ENCODE data around the gene MTPN.

Gene MTPN

DNA sequence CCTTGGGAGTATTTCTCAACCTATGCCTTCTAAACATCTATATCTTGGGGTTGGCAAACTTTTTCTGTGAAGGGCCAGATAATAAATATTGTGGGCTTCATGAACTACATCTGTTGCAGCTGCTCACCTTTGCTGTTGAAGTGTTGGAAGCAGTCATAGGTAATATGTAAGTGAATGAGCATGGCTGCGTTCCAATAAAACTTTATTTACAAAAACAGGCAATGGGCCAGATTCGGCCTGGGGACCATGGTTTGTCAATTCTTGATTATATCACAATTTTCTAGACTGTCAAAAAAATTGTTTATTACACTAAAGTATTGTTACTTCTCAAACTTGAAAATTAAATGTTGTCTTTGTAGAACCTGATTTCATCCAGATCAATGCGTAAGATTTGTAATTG, 54.9 kb downstream of the MTPN start:
- DNase-seq = no peak

DNA sequence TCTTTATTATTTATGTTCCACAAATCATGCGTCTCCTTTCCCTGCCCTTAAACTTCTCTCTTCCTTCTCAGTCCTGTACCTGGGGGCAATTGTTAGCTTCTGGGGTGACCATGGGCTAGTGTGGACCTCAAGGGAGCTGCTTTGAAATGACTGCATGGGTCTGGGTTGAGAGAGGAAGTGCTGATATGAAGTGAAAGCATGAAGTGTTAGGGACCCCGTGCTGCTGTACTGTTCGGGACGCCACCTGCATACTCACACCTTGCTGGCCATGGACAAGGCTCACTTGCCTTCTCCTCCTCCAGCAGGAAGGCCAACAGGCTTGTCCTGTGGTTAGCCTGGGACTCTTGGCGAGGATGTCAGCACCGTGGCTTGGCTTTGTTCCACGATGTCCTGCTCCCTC, 56.7 kb downstream of the MTPN start:
- DNase-seq = no peak

DNA sequence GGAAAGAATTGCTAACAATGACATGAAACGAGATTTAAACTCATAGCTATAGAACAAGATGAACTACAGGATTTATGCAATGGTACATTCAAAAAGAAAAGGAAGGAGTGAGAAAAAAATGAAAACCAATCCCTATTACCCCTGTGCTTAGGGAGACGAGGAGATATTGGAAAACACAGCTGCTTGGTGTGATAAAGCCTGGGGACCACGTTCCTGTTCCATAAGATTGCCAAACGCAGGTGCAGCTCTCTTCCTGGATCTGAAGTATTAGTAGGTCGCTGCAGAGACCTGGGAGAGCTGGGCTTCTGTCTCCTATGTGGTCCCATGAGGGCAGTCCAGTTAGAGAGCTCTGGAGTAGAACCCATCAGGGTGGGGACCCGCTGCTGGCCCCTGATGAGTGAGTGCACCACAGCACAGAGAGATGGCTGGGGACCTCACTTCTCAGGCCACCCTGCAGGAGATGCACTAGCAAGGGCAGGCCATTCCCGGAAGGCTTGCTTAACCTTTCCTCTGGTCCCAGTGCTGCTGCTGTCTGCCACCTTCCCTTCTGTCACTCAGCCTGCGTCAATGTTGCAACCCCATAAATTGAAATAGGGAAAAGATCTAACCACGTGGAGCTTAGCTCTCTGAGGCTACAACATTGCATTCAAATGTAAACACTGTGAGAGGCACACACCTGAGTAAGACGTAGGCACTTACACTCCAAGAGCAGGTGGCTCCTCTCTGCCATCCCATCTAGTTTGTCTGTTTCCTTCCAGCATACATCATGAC, 57.9 kb downstream of the MTPN start:
- DNase-seq = peak; percentile 62 to 81 (median 77)

DNA sequence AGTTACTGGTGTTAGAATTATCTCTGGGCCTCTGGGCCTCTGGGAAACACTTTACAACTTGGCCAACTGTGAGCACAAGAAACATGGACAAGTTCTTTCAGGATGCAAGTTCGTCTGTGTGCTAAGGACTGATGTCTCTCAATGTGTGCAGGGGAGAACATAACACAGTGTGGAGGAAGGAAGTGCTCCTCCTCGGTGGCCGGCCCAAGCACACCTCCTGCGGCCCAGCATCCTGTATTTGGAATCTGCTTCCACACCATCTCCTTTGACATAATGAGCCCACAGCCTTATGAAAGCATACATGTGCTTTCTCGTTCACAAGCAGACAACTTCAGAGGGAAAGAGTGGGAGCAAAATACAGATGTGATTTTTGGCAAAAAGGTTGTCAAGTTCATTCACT, 59.0 kb downstream of the MTPN start:
- no peak for DNase-seq

DNA sequence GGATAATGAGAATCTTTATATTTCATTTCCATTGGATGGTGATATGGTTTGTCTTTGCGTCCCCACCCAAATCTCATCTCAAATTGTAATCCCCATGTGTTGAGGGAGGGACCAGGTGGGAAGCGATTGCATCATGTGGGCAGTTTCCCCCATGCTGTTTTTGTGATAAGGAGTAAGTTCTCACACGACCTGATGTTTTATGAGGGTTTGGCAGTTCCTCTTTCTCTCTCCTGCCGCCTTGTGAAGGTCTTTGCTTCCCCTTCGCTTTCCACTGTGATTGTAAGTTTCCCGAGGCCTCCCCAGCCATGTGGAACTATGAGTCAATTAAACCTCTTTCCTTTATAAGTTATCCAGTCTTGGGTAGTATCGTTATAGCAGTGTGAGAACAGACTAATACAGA, 59.4 kb downstream of the MTPN start:
- DNase-seq = no peak

DNA sequence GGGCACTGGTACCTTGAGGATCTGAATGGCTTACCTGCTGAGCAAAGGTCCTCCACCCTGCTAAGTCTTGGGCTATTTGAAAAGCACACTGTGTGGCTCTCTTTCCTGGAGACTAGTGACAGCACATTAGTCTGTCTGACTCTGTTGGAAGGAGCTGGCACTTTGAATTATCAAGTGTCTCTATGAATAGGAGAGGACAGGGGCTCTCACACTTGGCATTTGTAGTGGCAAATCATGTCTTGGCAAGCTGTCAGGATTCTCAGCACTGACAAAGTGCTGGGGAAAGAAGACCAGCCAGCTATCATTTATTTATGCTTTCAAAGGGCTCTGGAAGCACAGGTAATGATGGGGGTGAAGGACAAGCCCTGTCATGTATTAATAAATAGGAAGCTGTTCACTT, 62.8 kb downstream of the MTPN start:
- DNase-seq = peak in 2 of 3 experiments; percentile 67 to 92

DNA sequence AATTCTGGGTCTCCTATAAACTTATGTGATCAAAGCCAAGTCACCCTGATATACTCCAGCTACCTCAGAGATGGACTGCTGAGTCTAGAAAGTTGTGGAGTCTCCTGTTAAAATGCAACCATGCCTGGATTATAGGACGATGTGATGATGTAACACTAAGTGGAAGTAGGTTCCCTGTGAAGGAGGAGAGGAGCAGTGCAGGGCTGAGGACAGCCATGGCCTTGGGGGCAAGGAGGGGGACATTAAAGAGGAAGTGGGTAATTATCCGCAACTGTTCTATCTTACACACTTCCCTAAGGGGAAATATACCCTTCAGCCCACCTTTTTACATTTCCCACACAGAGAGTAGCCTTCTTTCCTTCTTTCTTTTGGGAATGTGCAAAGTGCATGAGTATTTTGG, 63.8 kb downstream of the MTPN start:
- DNase-seq = no peak

DNA sequence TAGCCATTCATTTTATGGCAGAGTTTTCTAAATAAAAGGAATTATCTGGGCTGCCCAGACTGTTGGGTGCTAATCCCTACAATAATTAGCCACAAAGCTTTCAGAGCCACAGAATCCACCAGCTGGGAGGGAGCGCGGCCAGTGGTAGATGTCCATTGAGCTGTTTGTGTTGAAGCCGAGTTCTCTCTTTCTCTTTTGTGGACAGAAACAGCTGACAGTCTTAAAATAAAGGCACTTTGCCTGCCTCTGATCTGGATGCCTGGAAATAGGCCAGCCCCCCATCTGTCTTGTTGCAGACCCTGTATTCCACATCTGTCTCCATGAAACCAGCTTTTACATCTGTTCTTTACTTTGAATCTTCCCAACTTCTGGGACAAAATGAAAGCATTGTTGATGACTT, 66.1 kb downstream of the MTPN start:
- DNase-seq = no peak

DNA sequence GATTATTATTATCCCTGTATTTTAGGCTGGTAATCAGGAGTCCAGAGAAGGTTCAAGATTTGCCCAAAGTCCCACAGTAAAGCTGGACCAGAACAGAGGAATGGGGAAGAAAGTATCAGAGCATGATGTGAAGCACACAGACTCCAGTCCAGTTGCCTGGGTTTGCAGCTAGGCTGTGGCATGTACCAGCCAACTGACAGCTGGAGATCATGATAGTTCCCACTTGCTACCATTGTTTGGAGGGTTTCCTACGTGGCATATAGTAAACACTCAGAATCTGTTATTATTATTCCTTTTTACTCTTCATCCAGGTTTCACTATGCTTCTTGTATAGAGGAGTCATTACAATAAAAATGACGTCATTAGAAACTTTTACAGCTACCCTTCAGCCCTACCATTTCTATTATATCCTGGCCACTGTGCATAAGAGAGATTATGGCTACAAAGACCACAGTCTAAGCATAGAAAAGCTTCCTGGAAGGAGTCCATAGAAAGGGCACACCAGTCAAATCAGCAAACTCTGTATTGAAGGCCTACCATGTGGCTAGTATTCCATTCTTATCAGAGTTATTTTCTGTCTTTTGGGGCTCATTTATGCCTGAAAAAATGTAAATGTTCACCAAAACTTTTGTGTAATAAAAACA, 66.6 kb downstream of the MTPN start:
- no peak for DNase-seq

DNA sequence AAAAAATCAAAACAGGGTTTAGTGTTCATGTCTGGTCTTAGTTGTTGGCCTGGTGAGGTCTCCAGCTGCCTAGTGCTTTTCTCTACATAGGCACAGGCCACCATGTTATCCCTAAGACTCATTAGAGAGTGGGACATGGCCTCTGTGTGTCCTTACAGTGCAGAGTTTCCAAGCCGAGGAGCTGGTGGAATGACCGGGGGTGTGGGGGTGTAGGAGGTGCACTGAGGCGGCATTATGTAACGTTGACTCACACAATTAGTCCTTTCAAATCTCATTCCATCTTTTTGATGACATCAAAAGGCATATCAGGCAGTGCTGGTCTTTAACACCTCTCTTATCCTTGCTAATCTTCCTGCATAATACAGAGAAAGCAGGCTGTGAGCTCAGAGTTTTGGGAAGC, 71.3 kb downstream of the MTPN start:
- DNase-seq = no peak

DNA sequence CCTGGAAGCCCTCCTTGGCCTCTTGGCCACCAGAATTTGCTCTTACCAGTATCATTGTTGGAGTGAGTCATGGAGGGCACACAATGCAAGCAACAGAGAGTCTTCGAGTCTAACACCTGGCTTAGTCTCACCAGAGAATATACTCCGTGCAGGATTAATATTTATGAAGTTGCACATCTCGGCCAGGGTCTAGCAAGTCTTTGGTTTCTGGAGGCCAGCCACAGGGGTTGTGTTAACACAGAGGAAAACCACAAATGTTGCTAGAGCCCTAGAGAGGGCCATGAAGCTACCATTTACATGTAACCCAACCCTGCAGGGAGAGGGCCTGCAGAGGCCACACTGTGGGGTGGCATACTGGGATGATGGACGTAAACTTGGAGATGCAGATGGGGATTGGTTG, 71.8 kb downstream of the MTPN start:
- peak in 1 of 3 experiments; percentile 6 for DNase-seq

DNA sequence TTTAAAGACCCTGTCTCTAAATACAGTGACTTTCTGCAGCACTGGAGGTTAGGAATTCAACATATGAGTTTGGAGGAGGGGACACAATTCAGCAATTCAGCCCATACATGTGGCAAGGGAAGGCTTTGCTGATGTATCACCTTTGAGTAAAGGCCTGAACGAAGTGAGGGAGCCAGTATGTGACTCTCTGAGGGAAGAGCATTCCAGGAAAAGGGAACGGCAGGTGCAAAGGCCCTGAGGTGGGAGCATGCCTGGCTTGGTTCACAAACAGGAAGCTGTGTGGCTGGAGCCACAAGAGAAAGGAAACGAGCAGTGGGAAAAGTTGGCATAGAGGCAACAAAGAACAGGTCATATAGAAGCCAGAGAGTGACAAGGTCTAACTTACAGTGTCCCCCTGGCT, 72.9 kb downstream of the MTPN start:
- DNase-seq = no peak

DNA sequence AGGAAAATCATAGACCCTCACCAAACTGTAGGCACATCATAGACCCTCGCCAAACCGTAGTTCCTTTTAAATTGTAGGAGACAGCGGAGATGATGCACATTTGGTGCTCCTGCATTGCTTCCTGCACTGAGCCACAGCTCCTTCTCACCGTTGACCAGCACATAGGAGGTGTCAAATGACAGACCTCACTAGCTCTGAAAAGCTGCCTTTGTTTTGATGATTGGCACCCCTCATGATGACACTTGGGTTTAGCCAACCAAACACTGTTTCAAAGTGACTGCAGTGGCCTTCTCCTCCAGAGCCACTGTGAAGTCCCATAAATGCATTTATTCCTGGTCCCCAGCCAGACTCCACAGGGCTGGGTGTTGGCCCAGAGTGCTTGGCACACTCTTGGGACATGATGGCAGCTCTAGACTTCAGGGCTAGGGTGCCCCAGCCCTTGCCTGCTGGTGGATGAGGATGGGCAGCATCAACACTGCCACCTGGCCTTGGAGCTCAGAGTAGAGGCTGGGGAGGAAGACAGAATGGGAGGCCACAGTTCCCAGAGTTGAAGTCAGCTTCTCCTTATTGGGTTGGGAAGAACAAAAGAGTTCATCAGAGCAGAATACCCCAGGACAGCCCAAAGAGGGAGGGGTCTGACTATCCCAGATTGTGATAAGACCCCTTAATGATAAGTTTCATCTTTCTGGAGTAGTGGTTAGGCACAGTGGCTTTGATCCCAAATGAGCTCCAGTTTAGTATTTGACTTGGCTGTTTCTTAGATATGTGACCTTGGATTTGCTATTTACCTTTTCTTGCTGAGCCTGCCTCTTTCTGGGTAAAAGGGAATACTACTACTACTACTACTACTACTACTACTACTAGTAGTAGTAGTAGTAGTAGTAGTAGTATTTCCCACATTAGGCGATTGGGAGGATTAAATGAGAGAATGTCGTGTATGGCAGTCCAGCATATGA, 75.3 kb downstream of the MTPN start:
- peak in 1 of 3 experiments; percentile 29 for DNase-seq

DNA sequence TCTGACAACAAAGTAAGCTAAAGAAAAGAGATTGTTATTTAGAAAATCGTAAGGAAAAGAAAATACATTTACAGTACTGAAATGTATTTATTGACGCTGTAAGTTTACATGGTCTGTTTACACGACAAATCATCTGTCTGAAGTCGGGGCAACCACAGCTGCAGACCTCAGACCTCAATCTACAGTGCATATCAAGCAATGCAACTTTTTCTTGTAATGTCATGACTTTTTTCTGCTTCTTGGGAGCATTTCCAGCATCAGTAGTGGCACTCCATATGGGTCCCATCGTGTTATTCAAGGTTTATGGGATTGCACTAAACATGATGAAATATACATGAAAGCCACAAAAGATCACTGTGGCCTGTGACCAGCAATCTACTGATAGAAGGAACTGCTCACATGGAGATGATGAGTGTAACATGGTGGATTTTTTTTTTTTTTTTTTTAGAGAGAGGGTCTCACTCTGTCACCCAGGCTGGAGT, 77.1 kb downstream of the MTPN start:
- DNase-seq = no peak

DNA sequence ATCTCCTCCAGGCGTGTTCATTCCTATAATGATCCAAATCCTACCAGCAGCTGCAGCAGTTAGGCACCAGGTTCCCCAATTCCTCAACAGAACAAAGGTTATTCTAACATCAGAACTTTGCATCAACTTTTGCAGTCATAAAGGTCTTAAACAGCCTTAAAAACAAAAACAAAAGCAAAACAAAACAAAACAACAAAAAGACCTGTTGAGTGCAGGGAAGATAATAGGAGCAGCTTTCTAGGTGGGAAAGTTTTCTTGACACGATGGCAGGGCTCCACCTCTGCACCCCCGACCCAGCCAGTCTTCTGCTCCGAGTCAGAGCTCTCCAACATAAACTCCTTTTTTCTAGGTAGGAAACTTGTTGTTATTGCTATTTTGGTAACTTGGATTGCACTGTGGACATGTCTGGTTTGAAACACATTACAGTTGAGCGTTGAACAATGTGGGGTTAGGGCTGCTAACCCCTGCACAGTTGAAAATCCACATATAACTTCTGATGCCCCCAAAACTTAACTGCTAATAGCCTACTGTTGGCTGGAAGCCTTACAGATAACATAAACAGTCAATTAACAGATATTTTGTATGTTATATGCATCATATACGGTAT, 77.6 kb downstream of the MTPN start:
- DNase-seq = no peak

DNA sequence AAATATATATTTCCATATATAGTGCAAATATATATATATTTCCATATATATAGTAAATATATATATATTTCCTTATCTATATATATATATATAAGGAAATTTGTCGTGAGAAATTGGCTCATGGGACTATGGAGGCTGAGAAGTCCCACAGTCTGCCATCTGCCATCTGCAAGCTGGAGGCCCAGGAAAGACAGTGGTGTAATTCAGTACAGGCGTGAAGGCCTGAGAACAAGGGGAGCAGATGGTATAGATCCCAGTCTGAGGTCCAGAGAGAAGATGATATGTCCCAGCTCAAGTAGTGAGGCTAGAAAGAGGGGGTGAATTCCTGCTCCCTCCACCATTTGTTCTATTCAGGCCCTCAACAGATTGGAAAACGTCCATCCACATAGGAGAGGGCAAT, 78.9 kb downstream of the MTPN start:
- DNase-seq = no peak

DNA sequence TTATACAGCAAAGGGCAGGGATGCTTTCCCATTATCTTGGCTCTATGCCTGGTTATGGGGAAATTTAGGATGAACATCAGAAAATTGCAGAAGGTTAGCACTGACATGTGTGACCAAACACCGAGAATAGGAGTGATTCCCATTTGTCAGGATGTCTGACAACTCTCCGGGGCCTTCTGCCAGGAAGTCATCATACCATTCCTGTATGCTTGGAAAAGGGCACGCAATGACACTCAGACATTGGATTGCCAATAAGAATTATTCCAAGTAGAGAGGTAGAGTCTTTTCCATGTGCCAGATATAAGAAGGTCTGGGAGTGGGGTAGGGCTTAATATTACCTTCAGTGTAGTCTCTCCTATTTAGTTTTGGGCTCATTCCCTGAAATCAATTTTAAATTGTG, 82.3 kb downstream of the MTPN start:
- DNase-seq = no peak

DNA sequence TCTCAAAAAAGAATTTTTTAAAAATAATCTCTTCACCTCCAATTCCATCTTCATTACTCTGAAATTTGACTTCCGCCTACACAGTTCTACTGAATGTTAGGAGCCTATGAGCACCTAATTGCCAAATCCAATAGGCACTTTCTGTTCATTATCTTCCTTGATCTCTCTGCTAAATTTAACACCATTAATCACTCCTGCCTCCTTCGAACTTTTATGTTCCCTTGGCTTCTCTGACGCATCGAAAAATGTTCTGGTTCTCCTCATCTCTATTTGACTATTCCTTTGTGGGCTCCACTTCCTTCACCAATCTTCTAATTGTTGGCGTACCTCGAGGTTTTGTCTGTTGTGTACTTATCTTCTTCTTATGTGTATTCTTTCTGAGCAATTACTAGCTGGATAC, 87.3 kb downstream of the MTPN start:
- no peak for DNase-seq

DNA sequence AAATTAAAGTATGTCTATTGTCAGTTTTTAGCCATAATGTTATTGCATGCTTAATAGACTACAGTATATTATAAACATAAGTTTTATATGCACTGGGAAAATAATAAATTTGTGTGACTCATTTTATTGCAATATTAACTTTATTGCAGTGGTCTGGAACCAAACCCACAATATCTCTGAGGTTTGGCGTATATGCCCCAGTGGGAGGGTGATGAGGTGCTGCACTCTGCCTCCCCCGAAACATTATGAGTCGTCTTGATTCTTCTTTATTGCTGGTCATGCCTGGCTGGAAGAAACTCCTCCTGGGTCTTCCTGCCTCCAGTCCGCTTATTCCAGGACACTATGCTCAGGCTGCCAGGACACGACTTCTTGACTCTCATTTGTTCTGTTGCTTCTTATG, 88.4 kb downstream of the MTPN start:
- DNase-seq = no peak

DNA sequence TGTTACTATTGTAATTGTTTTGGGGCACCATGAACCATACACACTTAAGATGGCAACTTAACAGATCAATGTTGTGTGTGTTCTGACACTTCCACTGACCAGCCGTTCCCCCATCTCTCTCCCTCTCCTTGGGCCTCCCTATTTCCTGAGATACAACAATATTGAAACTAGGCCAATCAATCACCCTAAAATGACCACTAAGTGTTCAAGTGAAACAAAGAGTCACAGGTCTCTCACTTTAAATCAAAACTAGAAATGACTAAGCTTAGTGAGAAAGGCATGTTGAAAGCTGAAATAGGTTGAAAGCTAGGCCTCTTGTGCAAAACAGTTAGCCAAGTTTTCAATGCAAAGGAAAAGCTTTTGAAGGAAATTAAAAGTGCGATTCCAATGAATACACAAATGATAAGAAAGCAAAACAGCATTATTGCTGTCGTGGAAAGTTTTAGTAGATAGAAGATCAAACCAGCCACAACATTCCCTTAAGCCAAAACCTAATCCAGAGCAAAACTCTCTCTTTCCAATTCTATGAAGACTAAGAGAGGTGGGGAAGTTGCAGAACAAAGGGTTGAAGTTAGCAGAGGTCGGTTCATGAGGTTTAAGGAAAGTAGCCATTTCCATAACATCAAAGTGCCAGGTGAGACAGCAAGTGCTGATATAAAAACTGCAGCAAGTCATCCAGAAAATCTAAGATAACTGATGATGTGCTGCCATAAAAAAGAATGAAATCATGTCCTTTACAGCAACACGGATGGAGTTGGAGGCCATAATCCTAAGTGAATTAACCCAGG, 90.6 kb downstream of the MTPN start:
- DNase-seq = peak in 1 of 3 experiments; percentile 21

DNA sequence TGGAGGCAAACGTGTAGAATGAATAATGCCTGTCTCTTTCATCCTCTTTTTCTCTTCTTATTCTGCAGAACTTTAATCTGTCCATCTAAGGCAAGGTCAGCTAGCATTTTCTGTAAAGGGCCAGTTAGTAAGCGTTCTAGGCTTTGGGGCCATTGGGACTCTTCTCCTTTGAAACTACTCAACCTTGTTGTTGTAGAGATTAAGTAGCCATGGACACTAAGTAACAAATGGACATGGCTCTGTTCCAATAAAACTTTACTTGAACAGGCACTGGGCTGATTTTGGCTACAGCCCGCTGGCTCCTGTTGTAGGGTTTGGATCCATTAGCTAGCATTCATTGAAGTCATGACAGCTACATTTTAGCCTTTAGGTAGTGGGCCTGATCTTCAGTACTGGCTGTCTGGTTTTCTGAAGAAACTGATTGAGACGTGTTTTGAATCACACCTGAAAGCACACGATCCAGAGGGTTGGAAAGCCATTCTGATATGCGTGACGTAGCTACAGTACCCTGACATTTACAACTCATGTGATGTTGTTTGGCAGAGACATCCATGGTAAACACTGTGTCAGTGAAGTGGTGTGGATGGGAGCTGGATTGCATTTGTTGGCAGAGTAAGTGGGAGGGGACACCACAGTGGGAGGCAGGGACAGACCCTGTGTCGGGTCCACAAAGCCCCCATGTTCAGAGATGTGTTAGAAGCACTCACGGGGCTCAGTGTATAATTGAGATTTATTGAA, 92.5 kb downstream of the MTPN start:
- peak in 1 of 3 experiments; percentile 22 for DNase-seq

Data from NCI-H1417 (cell line).